ENCODE data around the gene PRELID2. TPM values are rescaled to one million over a fixed set of nuclear protein-coding genes. Genes with fewer than 3 reads are reported as not detected.

The PRELID2 gene
- polyA plus RNA-seq, 2 of the 4 experiments (the other 2 are of a cell fraction) = 8.5 to 10.4 TPM

GRCh38 chr5:145739843-145740242 is 95.3 kb downstream of the PRELID2 start:
- POLR2A ChIA-PET = no interaction called here
- H3K4me3 ChIP-seq = no peak overlapping the region
- no peak for ATAC-seq
- no peak overlapping the region for H3K4me2 ChIP-seq
- no peak for TF ChIP-seq FOXS1 (CRISPR knock-in tag; IDR thresholded peaks at IDR 0.05)
- no peak for TF ChIP-seq MYC (IDR thresholded peaks at IDR 0.05; ENCODE audit: borderline replicate concordance, low read length)
- TF ChIP-seq CHD4 (IDR thresholded peaks at IDR 0.05; ENCODE audit: borderline replicate concordance) = no peak
- TF ChIP-seq HOXB13 (CRISPR knock-in tag; IDR thresholded peaks at IDR 0.05; ENCODE audit: low read depth) = no peak
- TF ChIP-seq JUN (IDR thresholded peaks at IDR 0.05) = no peak
- TF ChIP-seq NR3C1 (IDR thresholded peaks at IDR 0.05) = no peak
- no peak for TF ChIP-seq PBX3 (IDR thresholded peaks at IDR 0.05)
- no peak for TF ChIP-seq ELK1 (IDR thresholded peaks at IDR 0.05; ENCODE audit: low read depth, low read length)
- TF ChIP-seq ESRRA (IDR thresholded peaks at IDR 0.05; ENCODE audit: borderline replicate concordance, low read length) = no peak
- TF ChIP-seq RARB (CRISPR knock-in tag; IDR thresholded peaks at IDR 0.05) = no peak
- no peak for TF ChIP-seq NFE2L2 (conservative IDR thresholded peaks at IDR 0.05; ENCODE audit: low read length)
- no peak for TF ChIP-seq MAX (IDR thresholded peaks at IDR 0.05)
- no peak for TF ChIP-seq E2F6 (IDR thresholded peaks at IDR 0.05; ENCODE audit: borderline replicate concordance, low read depth)
- TF ChIP-seq JUNB (IDR thresholded peaks at IDR 0.05) = no peak
- TF ChIP-seq FOSB (CRISPR knock-in tag; IDR thresholded peaks at IDR 0.05) = no peak
- no peak for TF ChIP-seq FOSL2 (IDR thresholded peaks at IDR 0.05)
- no peak for TF ChIP-seq FOSL2 (CRISPR knock-in tag; IDR thresholded peaks at IDR 0.05)
- no peak for TF ChIP-seq HMGXB4 (CRISPR knock-in tag; IDR thresholded peaks at IDR 0.05; ENCODE audit: borderline replicate concordance)
- TF ChIP-seq RCOR1 (IDR thresholded peaks at IDR 0.05; ENCODE audit: low read depth, low read length) = no peak
- no peak for TF ChIP-seq CBX8 (IDR thresholded peaks at IDR 0.05)
- CTCF ChIA-PET = no interaction called here
- no peak overlapping the region for H3K27ac ChIP-seq
- no peak for FAIRE-seq
- no peak for DNase-seq (ENCODE audit: low read depth in 1 of 2, low spot score in 1 of 2)
- no peaks in the 10 kb centered on the region for H3K4me1 ChIP-seq
- H3K9me3 ChIP-seq = no peaks in the 10 kb centered on the region; the same call in 2 of the 3 replicates

GRCh38 chr5:145738227-145738626 is 96.9 kb downstream of the PRELID2 start:
- no peak for ATAC-seq

More at GRCh38 chr5:145738227-145738626, 96.9 kb downstream of the PRELID2 start:
- CTCF ChIA-PET = no interaction called here
- POLR2A ChIA-PET = no interaction called here
- Histone ChIP-seq H3K4me2 (no peak overlapping the region), H3K4me3 (no peak overlapping the region), H3K27ac (no peak overlapping the region), H3K9me3 (no peaks in the 10 kb centered on the region; the same call in 2 of the 3 replicates), H3K4me1 (no peaks in the 10 kb centered on the region)
- no peak for TF ChIP-seq NR3C1 (IDR thresholded peaks at IDR 0.05)
- TF ChIP-seq MAFK (IDR thresholded peaks at IDR 0.05; ENCODE audit: partially characterized antibody) = peak; percentile 71
- no peak for TF ChIP-seq CHD2 (IDR thresholded peaks at IDR 0.05; ENCODE audit: low read length, partially characterized antibody)
- no peak for TF ChIP-seq MAX (IDR thresholded peaks at IDR 0.05)
- FAIRE-seq (no peak), DNase-seq (ENCODE audit: low read depth in 1 of 2, low spot score in 1 of 2) (no peak)

Data from A549 (cell line).